NCI-H2171 (cell line): ENCODE results near the gene SMARCAL1.
"Not testable (repeated sequence)": the region's sequence is repeated elsewhere in the genome, so short reads cannot be mapped to it uniquely, and the experiment has no call there.

Source experiments
- DNase-seq: peaks from one replicate; lab custom pipeline; 2025; lab: John Stamatoyannopoulos, UW

Gene SMARCAL1

DNA sequence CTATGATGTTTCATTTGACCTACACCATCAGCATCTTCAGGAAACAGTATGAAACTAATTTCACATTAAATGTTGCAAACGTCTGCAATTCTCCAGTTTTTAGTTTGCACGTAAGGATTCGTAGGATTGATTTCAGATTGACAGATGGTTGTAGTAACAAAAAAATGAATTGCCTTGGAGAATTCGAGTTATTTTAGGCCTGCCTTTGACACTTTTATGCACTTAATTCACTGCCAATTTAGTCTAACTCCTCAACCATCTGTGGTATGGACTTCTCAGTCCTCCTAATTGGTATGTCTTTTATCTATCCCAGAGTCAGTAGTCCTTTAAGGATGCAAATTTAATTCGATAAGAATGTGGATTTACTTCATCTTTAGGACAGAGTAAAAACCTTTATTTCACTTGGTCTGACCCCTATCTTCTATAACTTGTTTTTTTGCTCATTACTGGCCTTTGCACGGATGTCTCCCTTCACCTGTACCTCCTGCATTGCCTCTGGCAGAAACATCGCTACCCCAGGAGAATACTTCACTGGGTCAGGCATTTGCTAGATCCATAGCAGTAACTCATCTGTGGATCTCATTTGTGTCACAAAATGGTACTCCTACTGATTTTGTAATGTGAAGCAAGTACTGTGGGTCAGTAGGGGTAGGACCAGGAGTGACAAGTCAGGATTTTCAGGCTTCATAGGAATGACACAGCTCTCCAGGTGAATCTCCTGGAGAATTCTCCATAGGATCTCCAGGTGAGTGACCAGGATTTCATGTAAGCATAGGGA, 90.3 kb downstream of the SMARCAL1 start:
- no peak for DNase-seq

DNA sequence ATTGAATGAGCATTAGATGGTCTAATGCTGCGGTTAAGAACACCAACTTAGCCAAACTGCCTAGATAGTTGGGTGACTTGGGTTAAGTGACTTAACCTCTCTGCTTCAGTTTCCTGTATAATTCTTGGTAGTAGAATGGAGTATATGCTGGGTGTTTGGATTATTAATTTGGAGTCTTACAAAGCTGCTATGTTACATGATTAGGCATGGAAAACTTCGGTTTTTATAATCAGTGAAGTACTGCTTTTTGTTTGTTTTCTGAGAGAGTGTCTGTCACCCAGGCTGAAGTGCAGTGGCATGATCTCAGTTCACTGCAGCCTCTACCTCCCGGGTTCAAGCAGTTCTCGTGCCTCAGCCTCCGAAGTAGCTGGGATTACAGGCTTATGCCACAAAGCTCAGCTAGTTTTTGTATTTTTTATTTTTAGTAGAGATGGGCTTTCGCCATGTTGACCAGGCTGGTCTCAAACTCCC, 90.9 kb downstream of the SMARCAL1 start:
- DNase-seq, result no peak

DNA sequence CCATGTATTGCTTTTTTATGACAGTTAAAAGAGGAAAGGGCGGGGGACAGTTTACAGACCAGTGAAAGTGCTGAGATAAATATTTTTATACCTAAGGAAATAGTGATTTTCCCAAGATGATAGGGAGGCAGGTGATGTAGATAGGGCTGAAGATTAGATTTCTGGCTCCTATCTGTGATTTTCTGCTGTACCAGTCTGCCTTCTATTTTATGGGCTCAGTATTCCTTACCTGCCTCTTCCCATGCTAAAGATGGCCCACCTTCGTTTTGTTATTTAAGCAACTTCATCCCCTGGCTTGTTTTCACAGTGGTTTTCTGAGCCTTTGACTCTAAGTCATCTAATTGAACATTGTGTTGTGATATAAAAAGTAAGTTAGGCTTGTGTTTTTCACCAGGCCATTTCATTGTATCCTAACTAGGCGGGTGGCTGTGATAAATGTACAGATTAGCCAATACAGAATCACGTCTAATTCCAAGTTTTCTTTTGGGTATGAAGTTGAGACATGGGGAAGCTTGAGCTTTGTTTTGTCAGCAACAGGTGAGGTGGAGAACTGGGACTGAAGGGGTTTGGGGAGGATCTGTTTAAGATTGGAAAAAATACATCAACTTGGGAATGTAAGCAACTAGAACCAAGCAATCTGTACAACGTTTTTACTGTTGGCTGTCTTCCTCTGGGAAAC, 91.6 kb downstream of the SMARCAL1 start:
- DNase-seq, result no peak

DNA sequence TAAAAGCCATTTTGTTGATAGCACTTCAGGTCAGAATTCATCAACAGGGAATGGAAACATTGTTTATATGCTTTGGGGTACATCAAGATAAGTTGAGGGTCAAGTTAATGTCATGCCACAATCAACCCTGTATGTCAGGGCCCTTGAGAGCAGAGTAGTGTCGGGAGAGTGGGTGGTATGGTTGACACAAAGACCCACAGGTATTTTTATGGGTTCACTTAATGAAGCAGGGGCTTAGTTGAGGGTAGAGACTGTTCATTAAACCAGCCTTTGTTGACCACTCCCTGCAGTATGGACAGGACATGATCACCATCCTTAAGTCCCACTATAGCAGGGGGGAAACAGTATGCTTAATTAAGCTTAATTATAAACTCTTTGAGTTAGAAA, 92.1 kb downstream of the SMARCAL1 start:
- DNase-seq, result no peak

DNA sequence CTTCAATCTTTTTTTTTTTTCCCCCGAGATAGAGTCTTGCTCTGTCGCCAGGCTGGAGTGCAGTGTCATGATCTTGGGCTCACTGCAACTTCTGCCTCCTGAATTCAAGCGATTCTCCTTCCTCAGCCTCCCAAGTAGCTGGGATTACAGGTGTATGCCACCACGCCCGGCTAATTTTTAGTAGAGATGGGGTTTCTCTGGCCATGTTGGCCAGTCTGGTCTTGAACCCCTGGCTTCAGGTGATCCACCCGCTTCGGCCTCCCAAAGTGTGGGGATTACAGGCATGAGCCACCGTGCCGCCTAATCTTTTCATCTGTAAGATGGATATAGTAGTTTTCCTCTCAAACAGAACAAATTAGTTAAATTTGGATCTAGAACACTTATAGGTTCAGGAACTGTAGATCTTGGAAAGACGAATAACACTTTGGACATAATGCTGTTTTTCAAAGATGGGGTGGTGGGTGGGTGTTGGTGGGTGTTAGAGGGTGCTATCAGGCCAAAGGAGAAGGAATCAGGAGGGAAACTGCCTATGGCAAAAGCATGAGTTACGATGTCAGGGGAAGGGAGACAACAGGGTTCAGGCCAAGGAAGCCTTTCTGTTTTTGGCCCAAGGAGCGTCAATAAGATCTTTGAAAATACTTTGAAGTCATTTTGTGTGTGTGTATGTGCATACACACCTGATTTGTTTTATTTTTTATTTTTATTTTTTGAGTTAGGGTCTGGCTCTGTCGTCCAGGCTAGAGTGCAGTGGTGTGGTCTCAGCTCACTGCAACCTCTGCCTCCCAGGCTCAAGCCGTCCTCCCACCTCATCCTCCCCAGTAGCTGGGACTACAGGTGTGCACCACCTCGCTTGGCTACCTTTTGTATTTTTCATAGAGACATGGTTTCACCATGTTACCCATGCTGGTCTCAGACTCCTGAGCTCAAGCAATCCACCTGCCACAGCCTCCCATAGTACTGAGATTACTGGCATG, 93.1 kb downstream of the SMARCAL1 start:
- no peak for DNase-seq

DNA sequence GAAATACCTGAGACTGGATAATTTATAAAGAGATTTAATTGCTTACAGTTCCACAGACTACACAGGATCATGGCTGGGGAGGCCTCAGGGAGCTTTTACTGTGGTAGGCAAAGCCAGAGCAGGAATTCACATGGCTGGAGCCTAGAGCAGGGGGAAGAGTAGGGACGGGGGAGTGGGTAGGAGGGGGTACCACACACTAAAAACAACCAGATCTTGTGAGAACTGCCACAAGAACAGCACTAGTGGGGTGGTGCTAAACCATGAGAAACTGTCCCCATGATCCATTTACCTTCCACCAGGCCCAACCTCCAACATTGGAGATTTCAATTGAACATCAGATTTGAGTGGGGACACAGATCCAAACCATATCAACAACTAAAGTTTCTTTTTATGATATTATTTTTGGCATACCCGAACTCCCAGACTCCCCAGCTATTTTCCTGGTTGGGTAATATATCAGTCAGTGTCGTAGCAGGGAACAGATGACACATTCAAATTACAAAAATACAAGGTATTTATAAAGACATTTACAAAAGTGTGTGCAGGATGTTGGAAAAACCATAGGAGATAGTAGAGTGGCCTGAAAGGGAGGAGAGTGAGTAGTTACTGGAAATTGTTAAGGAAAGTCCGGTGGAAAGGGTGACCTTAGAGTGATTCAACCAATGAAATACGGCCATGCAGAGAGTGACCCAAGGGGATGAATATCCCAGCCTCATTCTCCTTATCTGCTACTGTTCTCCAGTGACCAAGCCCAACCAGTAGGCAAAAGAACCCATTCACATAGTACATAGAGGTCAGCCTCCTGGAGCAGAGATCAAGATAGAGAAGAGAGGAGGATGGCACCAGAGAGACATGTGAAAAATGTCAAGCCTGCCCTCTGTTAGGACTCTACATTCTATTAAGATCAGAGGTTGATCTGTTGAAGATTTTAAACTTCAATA, 95.2 kb downstream of the SMARCAL1 start:
- DNase-seq, result no peak

DNA sequence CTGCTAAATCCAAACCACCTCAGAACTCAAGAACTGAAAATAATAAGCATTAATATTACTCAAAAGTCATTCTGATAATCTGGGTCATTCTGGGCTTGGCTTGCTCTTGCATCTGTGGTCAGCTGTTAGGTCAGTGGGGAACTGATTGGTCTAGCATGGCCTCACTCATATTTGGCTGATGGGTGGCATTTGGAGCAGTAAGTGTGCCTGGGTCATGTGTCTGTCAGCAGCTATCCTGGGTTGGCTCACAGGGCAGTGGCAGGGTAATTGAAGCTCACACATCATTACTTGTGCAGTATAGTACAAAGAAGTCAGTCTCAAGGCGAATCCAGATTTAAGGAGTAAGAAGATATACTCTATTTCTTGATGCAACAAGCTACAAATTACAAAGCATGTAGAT, 95.9 kb downstream of the SMARCAL1 start:
- DNase-seq, result no peak

DNA sequence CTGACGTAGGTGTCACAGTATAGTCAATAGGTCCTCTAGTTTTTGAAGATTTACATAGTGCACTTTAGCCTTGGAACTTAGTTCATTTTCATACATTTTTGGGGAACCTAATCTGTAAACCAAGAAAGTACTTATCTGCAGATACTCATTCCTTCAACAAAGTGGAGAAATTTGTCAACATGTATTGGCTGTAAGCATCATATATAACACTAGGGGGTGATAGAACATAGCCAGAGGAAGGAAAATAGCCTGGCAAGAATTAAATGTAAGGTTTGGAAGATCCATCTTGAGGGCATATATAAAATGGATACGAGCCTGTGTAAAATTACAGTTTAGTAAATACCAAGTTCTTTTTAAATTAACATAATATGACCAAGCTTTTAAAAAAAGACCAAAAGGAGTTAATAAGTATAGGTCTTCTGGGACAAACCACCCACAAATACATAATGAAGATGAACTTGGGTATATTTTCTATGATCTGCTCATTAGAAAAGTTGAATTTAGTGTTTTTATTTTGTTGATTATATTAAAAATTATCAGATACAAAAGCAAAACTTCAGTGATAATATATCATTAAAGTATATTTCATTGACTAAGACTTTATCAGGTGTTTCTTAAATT, 104.6 kb downstream of the SMARCAL1 start:
- DNase-seq, result peak; percentile 35

DNA sequence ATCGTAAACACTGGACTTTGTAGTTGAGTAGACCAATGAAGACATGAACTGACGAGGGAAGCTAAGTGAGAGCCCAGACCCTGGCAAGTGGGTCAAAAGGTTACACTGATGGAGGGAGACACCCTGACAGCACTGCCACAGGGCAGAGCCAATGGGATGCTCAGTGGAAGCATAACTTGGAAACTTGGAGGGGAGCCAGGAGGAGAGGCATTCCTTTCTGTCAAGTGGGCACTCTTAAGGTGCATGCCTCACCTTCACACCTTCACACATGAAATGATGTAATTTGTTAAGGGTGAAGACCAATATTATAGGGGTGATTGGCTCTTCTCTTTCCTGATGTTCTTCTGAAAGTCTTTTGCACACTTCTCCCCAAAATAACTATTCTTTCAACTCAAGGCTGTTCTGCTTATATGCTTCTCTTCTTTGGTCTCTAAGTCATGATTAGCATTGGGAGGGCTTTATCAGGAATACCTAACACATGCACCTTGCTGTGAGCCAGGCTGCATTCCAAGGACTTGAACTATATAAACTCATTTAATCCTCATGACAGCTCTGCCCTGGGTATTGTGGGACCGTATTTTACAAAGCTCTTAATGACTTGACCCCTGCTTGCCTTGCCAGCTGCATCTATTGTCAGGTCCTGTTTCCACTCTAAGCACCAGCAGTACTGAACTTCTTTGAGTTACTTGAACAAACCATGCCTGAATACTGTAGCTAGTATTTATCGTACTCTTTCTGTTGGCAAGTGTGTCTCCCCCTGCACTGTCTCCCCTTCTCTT, 105.4 kb downstream of the SMARCAL1 start:
- no peak for DNase-seq

DNA sequence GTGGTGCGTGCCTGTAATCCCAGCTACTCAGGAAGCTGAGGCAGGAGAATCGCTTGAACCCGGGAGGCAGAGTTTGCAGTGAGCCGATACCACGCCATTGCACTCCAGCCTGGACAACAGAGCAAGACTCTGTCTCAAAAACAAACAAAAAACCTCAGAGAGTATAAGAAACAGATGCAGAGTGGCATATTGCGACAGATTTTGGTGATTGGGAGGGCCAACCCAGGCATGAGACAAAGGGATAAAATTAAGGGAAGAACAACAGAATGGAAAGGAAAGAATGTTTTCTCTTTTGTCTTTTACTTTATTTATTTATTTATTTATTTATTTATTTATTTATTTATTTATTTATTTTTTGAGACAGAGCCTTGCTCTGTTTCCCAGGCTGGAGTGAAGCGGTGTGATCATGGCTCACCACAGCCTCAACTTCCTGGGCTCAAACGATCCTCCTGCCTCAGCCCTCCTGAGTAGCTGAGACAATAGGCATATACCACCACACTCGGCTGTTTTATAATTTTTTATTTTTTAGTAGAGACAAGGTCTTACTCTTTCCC, 106.4 kb downstream of the SMARCAL1 start:
- DNase-seq, result not testable (repeated sequence)

DNA sequence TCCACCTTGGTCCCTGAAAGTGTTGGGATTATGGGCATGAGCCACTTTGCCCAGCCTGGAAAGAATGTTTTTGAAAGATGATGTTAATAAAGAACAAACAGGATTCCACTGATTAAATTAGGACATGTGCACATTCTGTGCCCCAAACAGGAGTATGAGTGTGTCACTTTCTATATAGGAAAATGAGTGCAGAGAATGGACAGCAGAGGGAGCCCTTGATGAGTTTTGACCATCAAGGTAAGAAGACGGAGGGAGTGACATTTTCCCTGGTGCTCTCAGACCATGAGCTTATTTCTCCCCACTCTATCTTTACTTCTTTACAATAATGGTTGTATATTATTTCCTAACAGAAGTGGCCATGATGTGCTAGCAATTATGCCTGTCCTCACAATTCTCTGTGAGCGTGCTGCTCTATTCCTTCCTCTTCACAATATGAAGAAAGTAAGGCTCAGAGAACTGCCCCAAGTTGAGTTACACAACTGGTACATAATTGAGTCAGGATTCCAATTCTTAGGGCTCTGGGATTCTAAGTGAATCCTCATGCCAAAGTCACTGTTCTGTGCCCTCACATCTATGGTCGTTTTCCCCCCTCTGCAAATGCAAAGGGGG, 107.0 kb downstream of the SMARCAL1 start:
- peak; percentile 37 for DNase-seq

DNA sequence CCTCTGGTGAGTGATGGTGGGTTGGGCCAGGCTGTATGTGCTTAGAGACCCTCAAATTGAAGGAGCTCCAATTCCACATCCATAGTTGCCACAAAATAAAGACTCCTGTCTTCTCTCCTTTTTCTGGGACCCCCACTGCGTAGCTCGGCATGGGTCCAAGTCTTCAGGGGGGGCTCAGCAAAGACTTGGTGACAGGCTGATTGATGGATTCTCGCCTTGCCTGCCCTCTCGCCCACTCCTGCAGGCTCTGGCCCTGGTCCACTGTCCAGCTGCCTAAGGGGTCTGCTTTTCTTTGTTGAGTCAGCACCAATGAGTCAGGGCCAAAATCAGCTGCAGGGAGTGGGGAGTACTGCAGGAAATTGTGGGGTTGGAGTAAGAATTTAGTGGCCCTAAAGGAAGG, 107.8 kb downstream of the SMARCAL1 start:
- DNase-seq, result no peak

DNA sequence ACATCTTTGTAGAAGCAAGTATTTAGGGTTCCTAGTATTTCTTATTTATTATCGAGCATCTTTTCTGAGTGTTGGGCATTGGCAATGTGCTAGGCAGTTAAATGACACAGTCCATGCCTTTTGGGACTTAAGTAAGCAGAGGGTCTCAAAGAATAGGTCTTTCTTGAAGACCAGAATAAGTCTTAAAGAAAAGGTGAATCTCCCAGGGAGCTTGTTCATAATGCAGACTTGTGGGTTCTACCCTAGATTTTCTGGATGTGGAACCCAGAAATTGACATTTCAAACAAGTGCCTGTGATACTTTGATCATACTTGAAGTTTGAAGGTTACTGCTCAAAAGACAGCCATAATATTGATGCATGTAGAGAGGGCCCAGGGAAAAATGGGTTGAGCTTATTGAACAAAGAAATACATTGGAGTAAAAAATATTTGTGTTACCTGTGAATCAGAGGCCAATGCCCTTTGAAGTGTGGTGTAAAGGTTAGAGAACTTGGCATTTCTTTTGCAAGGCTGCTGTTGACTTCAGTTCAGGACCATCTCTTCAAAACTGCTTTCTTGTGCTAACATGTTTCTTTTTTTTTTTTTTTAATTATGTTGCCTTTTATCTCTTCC, 110.7 kb downstream of the SMARCAL1 start:
- no peak for DNase-seq

DNA sequence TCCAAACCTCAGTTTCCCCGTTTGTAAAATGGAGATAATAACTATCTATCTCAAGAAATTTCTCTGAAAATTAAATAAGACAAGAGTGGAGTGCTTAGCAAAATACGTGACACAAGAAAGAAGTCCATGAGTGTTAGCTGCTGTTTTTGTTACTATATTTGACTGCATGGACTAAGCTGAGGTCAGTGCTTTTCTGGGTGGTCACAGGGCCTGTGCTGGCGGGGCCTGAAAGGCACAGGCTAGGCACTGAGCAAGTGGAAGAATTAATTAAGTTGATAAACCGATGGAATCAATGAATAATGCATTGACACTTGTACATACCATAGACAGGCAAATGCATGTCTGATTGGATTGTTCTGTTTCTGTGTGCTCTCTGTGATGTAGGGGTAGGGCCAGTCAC, 113.7 kb downstream of the SMARCAL1 start:
- DNase-seq, result no peak

DNA sequence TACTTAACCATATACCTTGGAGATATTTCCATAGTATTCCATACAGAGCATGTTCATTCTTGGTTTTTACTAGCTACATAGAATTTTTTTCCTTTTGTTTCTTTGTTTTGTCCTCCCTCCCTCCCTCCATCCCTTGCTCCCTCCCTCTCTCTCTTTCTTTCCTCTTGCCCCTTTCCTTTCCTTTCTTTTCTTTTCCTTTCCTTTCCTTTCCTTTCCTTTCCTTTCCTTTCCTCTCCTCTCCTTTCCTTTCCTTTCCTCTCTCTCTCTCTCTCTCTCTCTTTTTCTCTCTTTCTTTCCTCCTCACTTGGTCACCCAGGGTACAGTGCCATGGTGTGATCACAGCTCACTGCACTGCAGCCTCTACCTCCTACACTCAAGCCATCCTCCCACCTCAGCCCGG, 114.7 kb downstream of the SMARCAL1 start:
- no peak for DNase-seq

DNA sequence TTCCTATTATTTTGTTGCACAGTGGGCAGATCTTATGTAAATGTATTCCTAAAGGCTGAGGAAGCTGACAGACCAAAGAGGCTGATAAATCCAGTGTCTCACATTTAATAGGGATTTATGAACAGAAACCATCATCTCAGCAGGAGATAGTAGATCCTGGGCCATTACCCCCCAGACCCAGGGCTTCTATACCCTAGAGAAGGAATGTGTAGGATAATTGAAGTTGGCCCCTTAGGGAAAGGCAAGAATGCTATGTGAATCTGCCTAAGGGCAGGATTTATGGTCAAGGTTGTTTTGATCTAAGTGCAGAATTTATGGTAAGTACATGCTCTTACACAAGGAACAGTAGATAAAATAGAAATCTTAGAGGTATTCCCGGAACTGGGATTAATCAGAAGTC, 115.3 kb downstream of the SMARCAL1 start:
- DNase-seq, result no peak

DNA sequence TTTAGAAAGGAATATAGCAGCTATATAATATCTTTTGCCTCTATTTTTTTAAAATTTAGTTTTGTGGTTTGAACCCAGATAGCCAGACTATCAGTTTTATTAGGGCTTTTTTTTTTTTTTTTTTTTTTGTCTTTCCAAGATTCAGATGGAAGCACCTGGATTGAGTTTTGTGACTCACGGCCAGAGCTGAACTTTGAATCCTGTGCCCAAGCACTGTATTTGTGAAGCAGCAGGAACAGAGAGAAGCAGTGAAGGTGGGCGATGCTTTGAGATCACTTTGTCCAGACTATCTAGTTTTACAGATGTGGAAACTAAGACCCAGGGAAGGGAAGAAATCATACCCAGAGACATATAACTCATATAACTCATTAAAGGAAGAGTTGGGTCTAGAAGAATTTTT, 120.3 kb downstream of the SMARCAL1 start:
- no peak for DNase-seq
